HepG2 (cell line): ENCODE data around the gene DDX4.

Experiments used
- CHCHD3 ChIP-seq: sonication (generic); formaldehyde crosslinking; IDR thresholded peaks from 2 replicates; pipeline ENCODE4 v1.8.0; 2022; ENCODE audit warnings: mild to moderate bottlenecking, missing genetic modification reagents, moderate library complexity
- ZBTB34 ChIP-seq: sonication (generic); formaldehyde crosslinking; IDR thresholded peaks from 2 replicates; pipeline ENCODE4 v1.8.0; 2022; ENCODE audit warnings: mild to moderate bottlenecking, missing genetic modification reagents
- TF ChIP-seq, protein P1 (sequence below): sonication (generic); formaldehyde crosslinking; IDR thresholded peaks from 2 replicates; pipeline ENCODE4 v1.4.0; 2020; ENCODE audit warnings: missing genetic modification reagents, mild to moderate bottlenecking, borderline replicate concordance

GRCh38 chr5:55700745-55701144, 37.1 kb upstream of the DDX4 start:
- TF ChIP-seq, protein P1, sequence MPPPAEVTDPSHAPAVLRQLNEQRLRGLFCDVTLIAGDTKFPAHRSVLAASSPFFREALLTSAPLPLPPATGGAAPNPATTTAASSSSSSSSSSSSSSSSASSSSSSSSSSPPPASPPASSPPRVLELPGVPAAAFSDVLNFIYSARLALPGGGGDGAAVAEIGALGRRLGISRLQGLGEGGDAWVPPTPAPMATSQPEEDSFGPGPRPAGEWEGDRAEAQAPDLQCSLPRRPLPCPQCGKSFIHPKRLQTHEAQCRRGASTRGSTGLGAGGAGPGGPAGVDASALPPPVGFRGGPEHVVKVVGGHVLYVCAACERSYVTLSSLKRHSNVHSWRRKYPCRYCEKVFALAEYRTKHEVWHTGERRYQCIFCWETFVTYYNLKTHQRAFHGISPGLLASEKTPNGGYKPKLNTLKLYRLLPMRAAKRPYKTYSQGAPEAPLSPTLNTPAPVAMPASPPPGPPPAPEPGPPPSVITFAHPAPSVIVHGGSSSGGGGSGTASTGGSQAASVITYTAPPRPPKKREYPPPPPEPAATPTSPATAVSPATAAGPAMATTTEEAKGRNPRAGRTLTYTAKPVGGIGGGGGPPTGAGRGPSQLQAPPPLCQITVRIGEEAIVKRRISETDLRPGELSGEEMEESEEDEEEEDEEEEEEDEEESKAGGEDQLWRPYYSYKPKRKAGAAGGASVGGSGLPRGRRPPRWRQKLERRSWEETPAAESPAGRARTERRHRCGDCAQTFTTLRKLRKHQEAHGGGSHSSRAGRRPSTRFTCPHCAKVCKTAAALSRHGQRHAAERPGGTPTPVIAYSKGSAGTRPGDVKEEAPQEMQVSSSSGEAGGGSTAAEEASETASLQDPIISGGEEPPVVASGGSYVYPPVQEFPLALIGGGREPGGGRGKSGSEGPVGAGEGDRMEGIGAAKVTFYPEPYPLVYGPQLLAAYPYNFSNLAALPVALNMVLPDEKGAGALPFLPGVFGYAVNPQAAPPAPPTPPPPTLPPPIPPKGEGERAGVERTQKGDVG (CRISPR knock-in tag) = no peak
- TF ChIP-seq ZBTB34 (CRISPR knock-in tag) (no peak), CHCHD3 (CRISPR knock-in tag) (no peak)
